Left ventricle myocardium inferior (tissue), 1 donor: Measurements from ENCODE around the gene NCAPH2. TPM values are rescaled to one million over a fixed set of nuclear protein-coding genes. Genes with fewer than 3 reads are reported as not detected.

ENCODE experiments used
- DNase-seq: peaks from one replicate; pipeline ENCODE4 v3.0.0-alpha.2; 2020
- H3K27ac ChIP-seq: fragments of 200-600 bp; replicated peaks from 2 replicates; pipeline ENCODE4 v1.8.0; 2021
- H3K27me3 ChIP-seq: fragments of 200-600 bp; 2 replicates; pipeline ENCODE4 v1.8.0; 2021; ENCODE audit warnings: low read depth
- H3K36me3 ChIP-seq: fragments of 200-600 bp; 2 replicates; pipeline ENCODE4 v1.8.0; 2021
- H3K4me1 ChIP-seq: fragments of 200-600 bp; 2 replicates; pipeline ENCODE4 v1.8.0; 2021
- H3K4me3 ChIP-seq: fragments of 200-600 bp; 2 replicates; pipeline ENCODE4 v1.8.0; 2021; ENCODE audit warnings: mild to moderate bottlenecking, moderate library complexity
- H3K9me3 ChIP-seq: fragments of 200-600 bp; replicated peaks from 2 replicates; pipeline ENCODE4 v1.8.0; 2021
- CTCF ChIP-seq: fragments of 200-600 bp; IDR thresholded peaks from 2 replicates; pipeline ENCODE4 v1.8.0; 2021; ENCODE audit warnings: antibody characterized with exemption, mild to moderate bottlenecking, borderline replicate concordance
- intact Hi-C: fragments of 100-400 bp; cut with micrococcal nuclease; formaldehyde crosslinking; loops from one replicate; pipeline ENCODE4 v1.11.0; 2022
- total RNA-seq: library from RNA; stranded (reverse); fragmentation: NEBNext Ultra II Directional; extraction: Animal tissue kit (Norgen Biotek cat#: 25700); gene quantifications from one replicate; pipeline ENCODE4 v1.2.1, GENCODE V29; 2021
- donor health status: DM: no; HTN: yes; CAD: no; lungs with severe emphysema.

NCAPH2 gene
- total RNA-seq, 1 donor from 2014 or later, result 27.7 TPM

- H3K4me1 ChIP-seq, result peaks cover 73% of the 10 kb centered on the region
- peaks cover 11% of the 10 kb centered on the region for H3K36me3 ChIP-seq
- H3K9me3 ChIP-seq, result no peaks in the 10 kb centered on the region
- no peaks in the 10 kb centered on the region for H3K27me3 ChIP-seq
- H3K4me3 ChIP-seq, result no peak overlapping the region
- no peak for DNase-seq
- intact Hi-C loops, result no loop called here
- TF ChIP-seq CTCF, result no peak
- no peak overlapping the region for H3K27ac ChIP-seq
Observed at GRCh38 chr22:50471962-50472361, 36.1 kb upstream of the NCAPH2 start.

GRCh38 chr22:50473088-50473487 lies 34.9 kb upstream of the NCAPH2 start:
- H3K27me3 ChIP-seq, result peaks cover 5% of the 10 kb centered on the region
- H3K27ac ChIP-seq, result no peak overlapping the region
- no peak for DNase-seq
- no peaks in the 10 kb centered on the region for H3K9me3 ChIP-seq
- H3K4me3 ChIP-seq, result peak overlapping the region; percentile 93
- peak; percentile 15 for TF ChIP-seq CTCF
- intact Hi-C loops, result no loop called here
- H3K4me1 ChIP-seq, result peaks cover 72% of the 10 kb centered on the region
- H3K36me3 ChIP-seq, result peaks cover under 1% of the 10 kb centered on the region

- Histone ChIP-seq H3K9me3 (no peaks in the 10 kb centered on the region), H3K27me3 (peaks cover 13% of the 10 kb centered on the region), H3K36me3 (no peaks in the 10 kb centered on the region), H3K4me1 (peaks cover 63% of the 10 kb centered on the region), H3K27ac (peak overlapping the region; percentile 81), H3K4me3 (peak overlapping the region; percentile 93)
- peak; percentile 33 for DNase-seq
- intact Hi-C loops, result no loop called here
- no peak for TF ChIP-seq CTCF
Observed at GRCh38 chr22:50473855-50474671, 34.0 kb upstream of the NCAPH2 start.

- peaks cover 22% of the 10 kb centered on the region for H3K27me3 ChIP-seq
- no peaks in the 10 kb centered on the region for H3K36me3 ChIP-seq
- intact Hi-C loops, result no loop called here
- peaks cover 53% of the 10 kb centered on the region for H3K4me1 ChIP-seq
- H3K9me3 ChIP-seq, result no peaks in the 10 kb centered on the region
- H3K27ac ChIP-seq, result peak within 1 kb of the TSS; percentile 81
- peak within 1 kb of the TSS; percentile 93 for H3K4me3 ChIP-seq
- no peak for TF ChIP-seq CTCF
- peak; percentile 94 for DNase-seq
Observed at GRCh38 chr22:50474710-50475651, 33.0 kb upstream of the NCAPH2 start, which contains the start of gene SBF1. TSS of gene SBF1 (minus strand) at chr22:50475035. CDS start at chr22:50474840, 195 bp downstream.

- no peaks in the 10 kb centered on the region for H3K9me3 ChIP-seq
- peak overlapping the region; percentile 93 for H3K4me3 ChIP-seq
- peak overlapping the region; percentile 81 for H3K27ac ChIP-seq
- peaks cover 29% of the 10 kb centered on the region for H3K27me3 ChIP-seq
- no peak for DNase-seq
- no peaks in the 10 kb centered on the region for H3K36me3 ChIP-seq
- intact Hi-C loops, result no loop called here
- TF ChIP-seq CTCF, result no peak
- peaks cover 47% of the 10 kb centered on the region for H3K4me1 ChIP-seq
Observed at GRCh38 chr22:50475652-50476002, 32.4 kb upstream of the NCAPH2 start.
